ENCODE data around the gene CDC37. TPM values are rescaled to one million over a fixed set of nuclear protein-coding genes. Genes with fewer than 3 reads are reported as not detected.

CDC37 gene
- total RNA-seq (2014; rRNA removed; shearing (Covaris generic); ENCODE audit: low replicate concordance) = 120 and 175 TPM in 2 replicates

GRCh38 chr19:10403137-10404021 lies at the start of gene CDC37:
CDC37 (minus strand) TSS chr19:10403542; CDS start chr19:10403479, 63 bp downstream.
- DNase-seq (ENCODE audit: low read depth) = peak; percentile 86
- in situ Hi-C loops (cut with HindIII; ENCODE audit: low pct_unique_long_range_greater_than_20kb, low sequenced_read_pairs) = no loop called here

- in situ Hi-C loops (cut with HindIII; ENCODE audit: low pct_unique_long_range_greater_than_20kb, low sequenced_read_pairs) = no loop called here
- peak; percentile 35 for DNase-seq (ENCODE audit: low read depth)
Measured at GRCh38 chr19:10450853-10451609, 47.7 kb upstream of the CDC37 start.

- in situ Hi-C loops (cut with HindIII; ENCODE audit: low pct_unique_long_range_greater_than_20kb, low sequenced_read_pairs) = no loop called here
- no peak for DNase-seq (ENCODE audit: low read depth)
Measured at GRCh38 chr19:10450191-10450852, 47.0 kb upstream of the CDC37 start.

GRCh38 chr19:10449037-10449436 lies 45.7 kb upstream of the CDC37 start:
- no peak for DNase-seq (ENCODE audit: low read depth)
- in situ Hi-C loops (cut with HindIII; ENCODE audit: low pct_unique_long_range_greater_than_20kb, low sequenced_read_pairs) = no loop called here

GRCh38 chr19:10442698-10443097 lies 39.4 kb upstream of the CDC37 start:
- DNase-seq (ENCODE audit: low read depth) = no peak
- in situ Hi-C loops (cut with HindIII; ENCODE audit: low pct_unique_long_range_greater_than_20kb, low sequenced_read_pairs) = no loop called here

- in situ Hi-C loops (cut with HindIII; ENCODE audit: low pct_unique_long_range_greater_than_20kb, low sequenced_read_pairs) = no loop called here
- DNase-seq (ENCODE audit: low read depth) = no peak
Measured at GRCh38 chr19:10439588-10439987, 36.2 kb upstream of the CDC37 start.

- DNase-seq (ENCODE audit: low read depth) = no peak
- in situ Hi-C loops (cut with HindIII; ENCODE audit: low pct_unique_long_range_greater_than_20kb, low sequenced_read_pairs) = no loop called here
Measured at GRCh38 chr19:10433131-10433536, 29.8 kb upstream of the CDC37 start.

GRCh38 chr19:10432736-10433130 lies 29.4 kb upstream of the CDC37 start:
- no peak for DNase-seq (ENCODE audit: low read depth)
- in situ Hi-C loops (cut with HindIII; ENCODE audit: low pct_unique_long_range_greater_than_20kb, low sequenced_read_pairs) = no loop called here

GRCh38 chr19:10431943-10432735 lies 28.8 kb upstream of the CDC37 start:
- in situ Hi-C loops (cut with HindIII; ENCODE audit: low pct_unique_long_range_greater_than_20kb, low sequenced_read_pairs) = no loop called here
- DNase-seq (ENCODE audit: low read depth) = no peak

GRCh38 chr19:10431254-10431942 lies 28.1 kb upstream of the CDC37 start:
- in situ Hi-C loops (cut with HindIII; ENCODE audit: low pct_unique_long_range_greater_than_20kb, low sequenced_read_pairs) = no loop called here
- DNase-seq (ENCODE audit: low read depth) = no peak

- DNase-seq (ENCODE audit: low read depth) = no peak
- in situ Hi-C loops (cut with HindIII; ENCODE audit: low pct_unique_long_range_greater_than_20kb, low sequenced_read_pairs) = no loop called here
Measured at GRCh38 chr19:10430505-10431253, 27.3 kb upstream of the CDC37 start.

- no peak for DNase-seq (ENCODE audit: low read depth)
- in situ Hi-C loops (cut with HindIII; ENCODE audit: low pct_unique_long_range_greater_than_20kb, low sequenced_read_pairs) = no loop called here
Measured at GRCh38 chr19:10428996-10429381, 25.6 kb upstream of the CDC37 start.

- DNase-seq (ENCODE audit: low read depth) = no peak
- in situ Hi-C loops (cut with HindIII; ENCODE audit: low pct_unique_long_range_greater_than_20kb, low sequenced_read_pairs) = no loop called here
Measured at GRCh38 chr19:10427169-10427568, 23.8 kb upstream of the CDC37 start.

GRCh38 chr19:10424011-10424637 lies 20.8 kb upstream of the CDC37 start:
- in situ Hi-C loops (cut with HindIII; ENCODE audit: low pct_unique_long_range_greater_than_20kb, low sequenced_read_pairs) = no loop called here
- peak; percentile 74 for DNase-seq (ENCODE audit: low read depth)

GRCh38 chr19:10422846-10423245 lies 19.5 kb upstream of the CDC37 start:
- in situ Hi-C loops (cut with HindIII; ENCODE audit: low pct_unique_long_range_greater_than_20kb, low sequenced_read_pairs) = no loop called here
- DNase-seq (ENCODE audit: low read depth) = no peak

- no peak for DNase-seq (ENCODE audit: low read depth)
- in situ Hi-C loops (cut with HindIII; ENCODE audit: low pct_unique_long_range_greater_than_20kb, low sequenced_read_pairs) = no loop called here
Measured at GRCh38 chr19:10422046-10422461, 18.7 kb upstream of the CDC37 start.
